RWPE2 (cell line): Measurements from ENCODE around the gene DLX6.

Experiments
- ATAC-seq: fragments of 200-7000 bp; cut with Tn5 transposase; 3 replicates; pipeline ENCODE4 v1.9.1; 2021; ENCODE audit warnings: low read depth
- DNase-seq: peaks from one replicate; pipeline ENCODE4 v3.0.0-alpha.2; 2020; ENCODE audit warnings: low spot score
- H3K27ac ChIP-seq: fragments of 450-650 bp; 2 replicates; pipeline ENCODE4 v1.5.1; 2017; ENCODE audit warnings: mild to moderate bottlenecking; ENCODE audit not compliant: poor library complexity, severe bottlenecking
- H3K27me3 ChIP-seq: fragments of 250-450 bp; sonication (Bioruptor Pico); 2 replicates; pipeline ENCODE4 v1.5.1; 2021; ENCODE audit warnings: mild to moderate bottlenecking, moderate library complexity; ENCODE audit not compliant: insufficient read depth, poor library complexity, severe bottlenecking
- H3K36me3 ChIP-seq: fragments of 250-450 bp; sonication (Bioruptor Pico); 2 replicates; pipeline ENCODE4 v1.5.1; 2020; ENCODE audit warnings: low read depth, mild to moderate bottlenecking, moderate library complexity
- H3K4me1 ChIP-seq: fragments of 250-450 bp; sonication (Bioruptor Pico); 2 replicates; pipeline ENCODE4 v1.5.1; 2021; ENCODE audit warnings: mild to moderate bottlenecking, moderate library complexity; ENCODE audit not compliant: insufficient read depth, poor library complexity, severe bottlenecking
- H3K4me3 ChIP-seq: fragments of 250-450 bp; sonication (Bioruptor Pico); 2 replicates; pipeline ENCODE4 v1.5.1; 2021; ENCODE audit warnings: mild to moderate bottlenecking, moderate library complexity; ENCODE audit not compliant: severe bottlenecking
- H3K9me3 ChIP-seq: fragments of 250-450 bp; sonication (Bioruptor Pico); 2 replicates; pipeline ENCODE4 v1.5.1; 2021; ENCODE audit warnings: mild to moderate bottlenecking, moderate library complexity; ENCODE audit not compliant: severe bottlenecking
- CTCF ChIP-seq: fragments of 450-650 bp; IDR thresholded peaks from one replicate; pipeline ENCODE4 v1.5.1; 2017; ENCODE audit warnings: mild to moderate bottlenecking, moderate library complexity; ENCODE audit not compliant: poor library complexity, severe bottlenecking

DLX6 gene

GRCh38 chr7:96993980-96994379 is 11.4 kb upstream of the DLX6 start:
- Histone ChIP-seq H3K9me3 (no peaks in the 10 kb centered on the region), H3K27me3 (peaks cover 93% of the 10 kb centered on the region), H3K4me3 (no peak overlapping the region), H3K27ac (no peak overlapping the region), H3K4me1 (no peaks in the 10 kb centered on the region), H3K36me3 (no peaks in the 10 kb centered on the region)
- DNase-seq (no peak), ATAC-seq (no peak)
- TF ChIP-seq CTCF = no peak

GRCh38 chr7:96995406-96996110 is 9.8 kb upstream of the DLX6 start:
- Histone ChIP-seq H3K36me3 (no peaks in the 10 kb centered on the region), H3K9me3 (no peaks in the 10 kb centered on the region), H3K27me3 (peaks cover 92% of the 10 kb centered on the region), H3K4me1 (no peaks in the 10 kb centered on the region), H3K4me3 (no peak overlapping the region), H3K27ac (no peak overlapping the region)
- DNase-seq = no peak
- ATAC-seq = no peak
- no peak for TF ChIP-seq CTCF

GRCh38 chr7:96996111-96996957 is 9.0 kb upstream of the DLX6 start:
- Histone ChIP-seq H3K27ac (no peak overlapping the region), H3K36me3 (no peaks in the 10 kb centered on the region), H3K4me1 (no peaks in the 10 kb centered on the region), H3K4me3 (no peak overlapping the region), H3K27me3 (peaks cover 87% of the 10 kb centered on the region), H3K9me3 (no peaks in the 10 kb centered on the region)
- ATAC-seq = no peak
- DNase-seq = no peak
- TF ChIP-seq CTCF = no peak

- H3K36me3 ChIP-seq = no peaks in the 10 kb centered on the region
- no peak overlapping the region for H3K4me3 ChIP-seq
- H3K4me1 ChIP-seq = no peaks in the 10 kb centered on the region
Measured at GRCh38 chr7:96996958-96997511, 8.3 kb upstream of the DLX6 start.

More at GRCh38 chr7:96996958-96997511, 8.3 kb upstream of the DLX6 start:
- H3K27me3 ChIP-seq = peaks cover 87% of the 10 kb centered on the region
- H3K9me3 ChIP-seq = no peaks in the 10 kb centered on the region
- no peak overlapping the region for H3K27ac ChIP-seq
- TF ChIP-seq CTCF = no peak
- DNase-seq = no peak
- no peak for ATAC-seq
